Stomach (tissue), 4 donors: ENCODE results near the gene CST4.

Experiments
- EP300 ChIP-seq: sonication (generic); formaldehyde crosslinking; IDR thresholded peaks from one replicate; pipeline ENCODE4 v1.6.1; 2017; ENCODE audit warnings: antibody characterized with exemption
- POLR2A ChIP-seq, 4 donors: fragments of 450-650 bp; IDR thresholded peaks; one replicate each; pipeline ENCODE4 v1.6.1; 2016; ENCODE audit warnings: antibody characterized with exemption in 4 of 4, control low read depth in 2 of 4, mild to moderate bottlenecking in 1 of 4, moderate library complexity in 1 of 4
- TF ChIP-seq, protein P1 (sequence below), 7 experiments: fragments of 450-650 bp in 4 of 7; fragments of 200-600 bp in 3 of 7; sonication (generic) in 3 of 7; IDR thresholded peaks; one replicate each; pipeline ENCODE4 v1.5.1; 2016 to 2019; ENCODE audit warnings: antibody characterized with exemption in 7 of 7, control low read depth in 2 of 7, mild to moderate bottlenecking in 1 of 7

DNA sequence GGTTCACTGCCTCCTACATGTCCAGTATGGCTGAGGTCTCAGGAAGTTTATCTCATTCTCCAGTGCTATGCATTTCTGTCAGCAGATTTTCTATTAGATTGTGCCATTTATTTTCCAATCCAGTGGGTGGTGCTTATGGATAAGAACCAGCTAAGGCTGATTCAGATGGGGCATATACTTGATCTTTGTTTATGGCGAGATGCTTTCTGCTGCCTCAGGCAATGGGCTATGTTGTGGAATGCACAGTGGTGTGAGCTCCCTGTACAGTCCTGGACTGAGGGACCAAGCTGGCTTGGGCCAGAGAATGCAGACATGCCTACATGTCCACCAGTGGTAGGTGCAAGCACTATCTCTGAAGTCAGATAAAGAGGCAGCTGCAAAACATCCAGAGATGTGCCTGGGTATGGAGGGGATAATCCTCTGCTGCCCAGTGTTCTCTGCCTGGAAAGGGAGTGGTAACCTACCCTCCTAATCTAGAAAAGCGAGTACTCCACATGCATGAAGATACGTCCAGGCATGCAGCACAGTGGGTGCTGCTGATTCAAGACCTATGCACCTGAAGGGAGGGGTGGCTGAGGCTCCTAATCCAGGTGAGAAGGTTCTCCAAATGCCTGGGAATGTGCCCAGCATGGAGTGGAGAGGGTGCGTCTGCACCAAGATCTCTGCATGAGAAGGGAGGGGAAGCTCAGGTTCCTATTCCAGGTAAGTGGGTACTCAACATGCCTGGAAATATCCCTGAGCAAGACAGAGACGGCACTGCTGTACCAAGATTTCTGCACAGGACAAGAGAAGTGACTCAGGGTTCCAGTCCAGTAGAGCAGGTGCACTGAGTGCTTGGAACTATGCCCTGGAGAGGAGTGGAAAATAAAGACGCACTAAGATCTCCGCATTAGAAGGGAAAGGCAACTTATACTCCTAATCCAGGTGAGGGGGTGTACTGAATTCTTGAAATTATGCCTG, 9.4 kb downstream of the CST4 start:
- TF ChIP-seq POLR2A (IDR thresholded peaks at IDR 0.05) = no peak
- TF ChIP-seq, protein P1, sequence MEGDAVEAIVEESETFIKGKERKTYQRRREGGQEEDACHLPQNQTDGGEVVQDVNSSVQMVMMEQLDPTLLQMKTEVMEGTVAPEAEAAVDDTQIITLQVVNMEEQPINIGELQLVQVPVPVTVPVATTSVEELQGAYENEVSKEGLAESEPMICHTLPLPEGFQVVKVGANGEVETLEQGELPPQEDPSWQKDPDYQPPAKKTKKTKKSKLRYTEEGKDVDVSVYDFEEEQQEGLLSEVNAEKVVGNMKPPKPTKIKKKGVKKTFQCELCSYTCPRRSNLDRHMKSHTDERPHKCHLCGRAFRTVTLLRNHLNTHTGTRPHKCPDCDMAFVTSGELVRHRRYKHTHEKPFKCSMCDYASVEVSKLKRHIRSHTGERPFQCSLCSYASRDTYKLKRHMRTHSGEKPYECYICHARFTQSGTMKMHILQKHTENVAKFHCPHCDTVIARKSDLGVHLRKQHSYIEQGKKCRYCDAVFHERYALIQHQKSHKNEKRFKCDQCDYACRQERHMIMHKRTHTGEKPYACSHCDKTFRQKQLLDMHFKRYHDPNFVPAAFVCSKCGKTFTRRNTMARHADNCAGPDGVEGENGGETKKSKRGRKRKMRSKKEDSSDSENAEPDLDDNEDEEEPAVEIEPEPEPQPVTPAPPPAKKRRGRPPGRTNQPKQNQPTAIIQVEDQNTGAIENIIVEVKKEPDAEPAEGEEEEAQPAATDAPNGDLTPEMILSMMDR (IDR thresholded peaks at IDR 0.05) = no peak
- no peak for TF ChIP-seq EP300
